ENCODE measurements around the gene FSD1. TPM values are rescaled to one million over a fixed set of nuclear protein-coding genes. Genes with fewer than 3 reads are reported as not detected.
A peak's percentile ranks its signal among the peaks of the same experiment; 100 is the strongest.

The FSD1 gene
- total and polyA plus RNA-seq, 10 of the 15 experiments (the other 5 are each of a cell fraction or from before 2014, with no cell fraction given): 0.15 to 5.1 (median 4.0) TPM; not detected in 1

DNA sequence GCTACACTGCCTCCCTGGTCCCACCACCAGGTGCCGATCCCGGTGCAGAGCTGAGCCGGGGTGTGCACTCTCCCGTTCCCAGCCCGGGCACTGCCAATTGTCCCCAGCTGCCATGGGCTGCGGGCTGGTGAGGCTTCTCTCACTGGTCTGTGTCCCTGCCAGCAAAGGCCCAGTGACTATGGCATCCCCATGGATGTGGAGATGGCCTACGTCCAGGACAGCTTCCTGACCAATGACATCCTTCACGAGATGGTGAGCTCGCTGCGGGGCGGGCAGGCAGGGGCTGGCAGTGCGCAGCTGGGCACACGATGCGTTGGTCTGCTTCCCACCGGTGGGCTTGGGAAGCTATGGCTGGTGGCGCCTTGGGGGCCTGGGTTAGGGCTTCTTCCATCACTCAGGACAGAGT is 53.5 kb downstream of the FSD1 start:
- POLR2A ChIA-PET: no interaction called here
- peaks cover 13 to 27% of the 10 kb centered on the region in 2 experiments; a peak in 3 of 4 replicates for H3K36me3 ChIP-seq (ENCODE audit: control insufficient read depth in 2 of 2, insufficient read depth in 2 of 2, low read length in 1 of 2)
- in situ Hi-C loops (cut with MboI): no loop called here

DNA sequence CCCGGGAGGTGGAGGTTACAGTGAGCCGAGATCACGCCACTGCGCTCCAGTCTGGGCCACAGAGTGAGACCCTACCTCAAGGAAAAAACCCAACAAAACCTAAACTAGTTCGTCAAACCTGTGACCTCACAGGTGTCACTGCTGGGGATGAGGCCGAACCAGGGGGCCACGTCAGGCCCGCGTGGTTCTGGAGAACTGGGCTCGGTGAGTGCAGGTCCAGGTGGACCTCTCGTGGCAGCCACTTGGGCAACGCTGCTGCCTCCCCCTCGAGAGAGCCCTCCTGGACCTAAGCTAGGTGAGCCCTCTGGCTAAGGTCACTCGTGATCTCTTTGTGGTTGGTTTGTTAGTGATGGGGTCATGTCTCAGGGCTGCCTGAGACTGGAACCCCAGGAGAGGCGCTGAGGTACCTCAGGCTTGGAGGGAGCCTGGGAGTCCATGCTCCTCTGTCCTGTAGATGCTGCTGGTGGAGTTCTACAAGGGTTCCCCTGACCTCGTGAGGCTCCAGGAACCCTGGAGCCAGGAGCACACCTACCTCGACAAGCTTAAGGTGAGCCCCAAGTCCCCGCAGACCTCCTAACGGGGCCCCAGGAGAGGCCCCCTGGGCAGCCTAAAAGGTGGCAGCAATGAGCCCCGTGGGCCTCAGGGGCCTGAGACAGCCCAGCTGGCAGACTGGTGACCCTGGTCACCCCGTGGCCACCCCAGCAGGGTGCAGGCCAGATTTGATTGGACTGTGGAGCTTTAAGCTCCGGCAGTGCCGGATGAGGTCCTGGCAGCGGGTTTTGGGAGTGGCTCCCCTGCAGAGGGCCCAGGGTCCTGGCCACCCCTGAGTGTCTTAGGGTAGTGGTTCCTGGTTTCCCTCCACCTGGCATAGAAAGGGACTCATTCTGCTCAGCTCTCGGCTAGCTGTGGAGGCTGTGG is 54.6 kb downstream of the FSD1 start:
- Histone ChIP-seq H3K9ac (ENCODE audit: control insufficient read depth, insufficient read depth, low read length) (no peak overlapping the region), H3K27ac (ENCODE audit: control insufficient read depth, insufficient read depth) (no peak overlapping the region), H3K9me3 (replicated peaks; ENCODE audit: control insufficient read depth, insufficient read depth, low read length) (no peaks in the 10 kb centered on the region), H4K20me1 (ENCODE audit: control insufficient read depth, insufficient read depth) (no peaks in the 10 kb centered on the region), H3K27me3 (replicated peaks in 1 of 2; ENCODE audit: control insufficient read depth in 2 of 2, insufficient read depth in 2 of 2, low read length in 1 of 2) (no peaks in the 10 kb centered on the region), H3K79me2 (ENCODE audit: control insufficient read depth, insufficient read depth, low read length) (no peaks in the 10 kb centered on the region), H3K4me1 (ENCODE audit: control insufficient read depth, insufficient read depth, low read length) (no peaks in the 10 kb centered on the region), H3K4me3 (no peak overlapping the region), H3K4me2 (ENCODE audit: control insufficient read depth, insufficient read depth) (no peak overlapping the region), H3K36me3 (ENCODE audit: control insufficient read depth in 2 of 2, insufficient read depth in 2 of 2, low read length in 1 of 2) (peaks cover 17 to 36% of the 10 kb centered on the region in 2 experiments; a peak in 3 of 4 replicates), H2AFZ (ENCODE audit: control insufficient read depth, low read depth, low read length) (no peak overlapping the region)
- no peak for DNase-seq (ENCODE audit: low read depth, low spot score)
- ChIA-PET CTCF (no interaction called here), SMC1A (ENCODE audit: uncharacterized antibody, unreplicated experiment) (no interaction called here), RAD21 (ENCODE audit: unreplicated experiment) (no interaction called here), POLR2A (no interaction called here)
- intact Hi-C loops (cut with micrococcal nuclease; ENCODE audit: unreplicated experiment) (no loop called here), in situ Hi-C loops (cut with MboI) (no loop called here)
- WGBS (ENCODE audit: insufficient coverage, insufficient replicate concordance, low lambda C conversion rate, missing lambda C conversion rate): 83% methylated on average over 25 of the region's 25 CpGs
- FAIRE-seq: no peak
- no TSS peak for BruUV-seq (replicated peaks)
- TF ChIP-seq POLR2A (IDR thresholded peaks at IDR 0.05; ENCODE audit: low read depth, low read length) (peak; percentile 33; the same call in 1 of the 2 replicates), EZH2 (IDR thresholded peaks at IDR 0.05; ENCODE audit: borderline replicate concordance, control insufficient read depth, low read depth, low read length) (no peak)
- ATAC-seq: no peak

More for the DNA sequence above, 53.5 kb downstream of the FSD1 start:
- H3K27me3 ChIP-seq (replicated peaks in 1 of 2; ENCODE audit: control insufficient read depth in 2 of 2, insufficient read depth in 2 of 2, low read length in 1 of 2): no peaks in the 10 kb centered on the region
- H3K4me2 ChIP-seq (ENCODE audit: control insufficient read depth, insufficient read depth): no peak overlapping the region
- no peak overlapping the region for H2AFZ ChIP-seq (ENCODE audit: control insufficient read depth, low read depth, low read length)
- WGBS (ENCODE audit: insufficient coverage, insufficient replicate concordance, low lambda C conversion rate, missing lambda C conversion rate): 91% methylated on average over 16 of the region's 16 CpGs
- H3K4me3 ChIP-seq: no peak overlapping the region
- RAD21 ChIA-PET (ENCODE audit: unreplicated experiment): interaction anchor here (0.5 kb wide), 1 partner anchor 47 kb away, joined by 3 read pairs; no protein-coding TSS in a partner anchor
- CTCF ChIA-PET: no interaction called here
- H4K20me1 ChIP-seq (ENCODE audit: control insufficient read depth, insufficient read depth): no peaks in the 10 kb centered on the region
- FAIRE-seq: no peak
- TF ChIP-seq PML (IDR thresholded peaks at IDR 0.05; ENCODE audit: low read length) (0 out of 2 replicates have a peak, but pooled peaks have one; percentile 22), POLR2A (IDR thresholded peaks at IDR 0.05; ENCODE audit: low read depth, low read length) (peak; percentile 58; the same call in 1 of the 2 replicates), ETV6 (conservative IDR thresholded peaks at IDR 0.05 in 1 of 2, IDR thresholded peaks at IDR 0.05 in 1 of 2; ENCODE audit: borderline replicate concordance in 1 of 2, low read depth in 1 of 2) (no peak)
- no TSS peak for BruUV-seq (replicated peaks)
- H3K9me3 ChIP-seq (replicated peaks; ENCODE audit: control insufficient read depth, insufficient read depth, low read length): no peaks in the 10 kb centered on the region
- no peak overlapping the region for H3K27ac ChIP-seq (ENCODE audit: control insufficient read depth, insufficient read depth)
- SMC1A ChIA-PET (ENCODE audit: uncharacterized antibody, unreplicated experiment): no interaction called here
- no peak for DNase-seq (ENCODE audit: low read depth, low spot score)
- H3K9ac ChIP-seq (ENCODE audit: control insufficient read depth, insufficient read depth, low read length): no peak overlapping the region
- no peak for ATAC-seq
- H3K4me1 ChIP-seq (ENCODE audit: control insufficient read depth, insufficient read depth, low read length): no peaks in the 10 kb centered on the region
- no peaks in the 10 kb centered on the region for H3K79me2 ChIP-seq (ENCODE audit: control insufficient read depth, insufficient read depth, low read length)
- intact Hi-C loops (cut with micrococcal nuclease; ENCODE audit: unreplicated experiment): no loop called here
